ENCODE results near the gene PDPR.
"Not testable (repeated sequence)": the region's sequence is repeated elsewhere in the genome, so short reads cannot be mapped to it uniquely, and the experiment has no call there.

PDPR gene

DNA sequence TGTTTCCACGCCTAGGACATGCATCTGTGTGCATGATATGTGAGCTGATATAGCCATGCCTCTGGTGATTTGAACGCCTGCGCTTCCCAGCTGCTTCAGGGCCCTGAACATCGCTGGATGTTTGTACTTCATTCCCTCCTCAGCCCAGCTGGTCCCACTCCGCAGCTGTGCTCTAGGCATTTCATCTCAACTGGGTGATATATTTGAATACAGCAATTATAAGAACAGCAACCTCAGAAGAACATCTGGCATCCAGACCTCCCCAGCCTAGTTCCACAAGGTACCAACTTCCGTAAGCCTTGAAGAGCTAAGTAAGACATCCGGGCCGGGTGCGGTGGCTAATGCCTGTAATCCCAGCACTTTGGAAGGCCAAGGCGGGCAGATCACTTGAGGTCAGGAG is 52.6 kb downstream of the PDPR start:
- not testable (repeated sequence) for DNase-seq

GRCh38 chr16:70173212-70173837 is 59.2 kb downstream of the PDPR start, which contains the start of gene CLEC18C:
TSS of gene CLEC18C (plus strand) at chr16:70173787. CDS start at chr16:70174279, 492 bp downstream.
- not testable (repeated sequence) for DNase-seq

GRCh38 chr16:70173916-70174315 is 59.8 kb downstream of the PDPR start:
- not testable (repeated sequence) for DNase-seq

GRCh38 chr16:70174387-70174932 is 60.3 kb downstream of the PDPR start:
- not testable (repeated sequence) for DNase-seq

DNA sequence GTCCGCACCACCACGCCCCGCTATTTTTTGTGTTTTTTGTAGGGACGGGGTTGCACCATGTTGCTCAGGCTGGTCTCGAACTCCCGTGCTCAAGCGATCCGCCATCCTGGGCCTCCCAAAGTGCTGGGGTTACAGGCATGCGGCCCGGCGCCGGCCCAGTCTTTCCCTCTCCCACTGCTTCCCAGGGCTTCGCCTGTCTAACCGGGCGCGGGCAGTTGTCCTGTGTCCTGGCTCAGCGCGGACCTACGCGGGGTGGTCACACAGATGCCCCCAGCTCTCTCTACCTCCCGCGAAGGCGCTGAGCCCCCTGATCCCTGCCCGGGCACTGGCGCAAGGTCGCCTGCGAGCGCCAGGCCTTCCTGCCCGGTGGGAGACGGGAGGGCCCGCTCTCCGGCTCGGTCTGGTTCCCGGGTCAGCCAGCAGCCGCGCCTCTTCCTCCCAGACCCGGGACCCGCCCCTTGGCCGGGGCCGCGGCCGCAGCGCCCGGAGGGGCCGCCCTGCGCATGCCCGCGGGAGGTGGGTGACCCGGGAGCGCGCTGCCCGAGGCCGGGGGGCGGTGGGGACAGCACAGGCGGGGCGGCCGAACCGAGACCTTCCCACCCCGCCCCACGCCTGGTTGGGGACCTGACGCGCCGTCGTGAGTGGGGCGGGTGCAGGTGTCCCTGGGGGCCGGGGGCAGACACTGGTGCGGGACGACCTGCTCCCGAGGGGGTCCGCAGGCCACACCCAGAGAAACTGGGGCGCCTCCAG is 73.9 kb downstream of the PDPR start:
- DNase-seq, result not testable (repeated sequence)

GRCh38 chr16:70188608-70188915 is 74.4 kb downstream of the PDPR start:
- DNase-seq, result not testable (repeated sequence)

DNA sequence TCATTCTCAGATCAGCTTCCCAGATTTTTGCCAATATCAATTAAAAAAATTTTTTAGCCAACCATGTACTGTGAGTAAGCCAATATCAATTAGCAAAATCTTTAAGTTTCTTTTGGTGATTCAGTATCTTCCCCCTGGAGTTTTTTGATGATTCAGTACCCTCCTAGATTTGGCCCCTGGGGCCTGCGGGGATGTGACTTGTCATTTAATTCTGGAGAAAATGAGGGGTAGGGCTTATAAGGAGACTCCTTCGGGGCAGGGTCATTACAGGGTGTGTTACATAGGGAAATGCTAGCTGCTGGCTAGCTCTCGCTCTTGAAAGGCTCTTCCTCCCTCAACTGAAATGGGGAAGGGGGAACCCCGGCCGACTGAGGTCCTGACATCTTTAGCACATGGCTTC is 76.4 kb downstream of the PDPR start:
- not testable (repeated sequence) for DNase-seq

DNA sequence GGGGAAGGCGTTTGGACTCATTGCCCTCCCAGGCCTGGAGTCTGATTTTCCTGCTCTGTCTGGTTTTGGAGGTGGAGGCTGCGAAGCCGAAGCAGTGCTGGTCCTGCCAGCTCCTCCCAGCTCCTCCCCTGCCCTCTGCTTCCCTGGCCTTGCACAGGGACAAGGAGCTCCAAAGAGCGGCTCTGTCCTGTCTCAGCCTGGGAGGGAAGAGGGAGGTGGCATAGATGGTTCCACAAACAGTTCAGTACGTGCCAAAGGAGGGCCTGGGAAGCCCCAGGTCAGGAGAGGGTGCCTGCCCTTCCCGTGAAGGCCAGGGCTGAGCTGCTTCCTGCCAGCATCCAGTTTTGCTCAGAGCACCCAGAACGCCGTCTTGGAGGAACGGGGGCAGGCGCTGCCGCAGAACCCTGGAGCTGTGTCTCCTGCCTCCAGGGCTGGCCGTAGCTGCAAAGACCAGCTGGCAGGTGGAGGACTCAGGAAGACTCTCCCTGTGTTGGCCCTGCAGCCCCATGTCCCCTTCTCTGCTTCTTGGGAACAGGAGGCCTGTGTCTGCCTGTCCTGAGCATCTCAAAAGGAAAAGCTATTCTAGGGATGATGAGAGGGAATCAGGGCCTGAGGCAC is 82.7 kb downstream of the PDPR start:
- not testable (repeated sequence) for DNase-seq

DNA sequence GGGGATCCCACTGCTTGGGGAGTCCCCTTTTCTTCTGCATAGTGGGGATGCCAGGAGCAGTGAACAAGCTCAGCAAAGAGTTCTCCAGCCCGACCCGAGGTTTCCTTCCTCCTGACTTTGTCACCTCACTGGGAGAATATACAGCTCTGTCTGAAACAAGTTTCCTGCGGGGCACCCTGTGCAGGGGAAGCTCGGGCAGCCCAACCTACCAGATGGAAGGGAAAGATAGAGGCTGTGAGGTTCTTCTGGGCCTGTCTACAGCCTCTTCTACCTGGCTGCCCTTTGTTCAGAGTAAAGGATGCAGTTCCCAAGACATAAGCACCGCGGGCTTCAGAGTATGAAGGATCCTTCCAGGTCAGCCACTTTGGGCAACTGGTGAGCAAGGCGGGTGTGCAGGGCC is 83.5 kb downstream of the PDPR start:
- DNase-seq, result not testable (repeated sequence)

DNA sequence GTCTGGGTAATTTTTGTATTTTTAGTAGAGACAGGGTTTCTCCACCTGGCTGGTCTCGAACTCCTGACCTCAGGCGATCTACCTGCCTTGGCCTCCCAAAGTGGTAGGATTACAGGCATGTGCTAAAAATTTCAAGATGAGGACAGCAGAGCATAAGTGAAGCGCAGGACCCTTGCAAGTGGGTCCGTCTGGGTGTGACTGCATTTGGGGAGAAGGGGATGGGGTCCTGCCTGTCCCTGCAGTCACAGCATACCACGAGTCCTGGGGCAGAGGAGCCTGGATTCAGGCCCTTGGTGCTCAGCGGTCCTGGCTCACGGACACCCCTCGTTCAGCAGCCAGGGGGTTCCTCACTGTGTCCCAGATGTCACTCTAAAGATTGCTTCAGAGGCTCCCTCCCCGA is 84.1 kb downstream of the PDPR start:
- DNase-seq, result not testable (repeated sequence)

DNA sequence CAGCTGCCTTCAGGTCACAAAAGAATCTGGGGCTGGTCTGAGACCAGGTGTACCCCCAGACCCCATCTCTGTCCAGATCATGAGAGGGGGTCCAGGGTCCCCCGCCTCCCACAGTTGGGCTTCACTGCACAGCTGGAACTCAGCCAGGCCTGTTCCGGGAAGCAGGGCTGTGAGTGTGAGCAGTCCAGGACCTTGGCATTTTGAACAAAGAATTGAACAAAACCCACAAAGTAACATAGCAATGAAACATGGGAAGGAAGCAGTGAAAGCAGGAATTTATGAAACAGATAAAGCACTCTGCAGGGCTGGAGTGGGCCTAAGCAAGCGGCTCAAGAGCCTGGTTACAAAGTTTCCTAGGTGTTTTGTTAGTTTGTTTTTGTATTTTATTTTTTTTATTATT is 84.5 kb downstream of the PDPR start:
- not testable (repeated sequence) for DNase-seq

DNA sequence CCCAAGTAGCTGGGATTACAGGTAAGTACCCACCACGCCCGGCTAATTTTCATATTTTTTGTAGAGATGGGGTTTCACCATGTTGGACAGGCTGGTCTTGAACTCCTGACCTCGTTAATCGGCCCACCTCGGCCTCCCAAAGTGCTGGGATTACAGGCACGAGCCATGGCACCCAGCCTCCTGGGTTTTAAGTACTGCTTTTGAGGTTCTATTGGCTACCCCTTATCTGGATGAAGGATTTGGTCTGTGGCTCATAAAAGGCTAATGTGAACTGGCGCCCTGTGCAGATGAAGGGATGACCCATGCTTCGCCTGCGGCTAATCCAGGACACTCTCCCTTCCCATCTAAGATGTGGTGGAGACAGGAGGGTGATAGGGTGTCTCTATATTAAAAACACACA is 85.0 kb downstream of the PDPR start:
- not testable (repeated sequence) for DNase-seq

GRCh38 chr16:70200063-70200462 is 85.9 kb downstream of the PDPR start:
- not testable (repeated sequence) for DNase-seq

DNA sequence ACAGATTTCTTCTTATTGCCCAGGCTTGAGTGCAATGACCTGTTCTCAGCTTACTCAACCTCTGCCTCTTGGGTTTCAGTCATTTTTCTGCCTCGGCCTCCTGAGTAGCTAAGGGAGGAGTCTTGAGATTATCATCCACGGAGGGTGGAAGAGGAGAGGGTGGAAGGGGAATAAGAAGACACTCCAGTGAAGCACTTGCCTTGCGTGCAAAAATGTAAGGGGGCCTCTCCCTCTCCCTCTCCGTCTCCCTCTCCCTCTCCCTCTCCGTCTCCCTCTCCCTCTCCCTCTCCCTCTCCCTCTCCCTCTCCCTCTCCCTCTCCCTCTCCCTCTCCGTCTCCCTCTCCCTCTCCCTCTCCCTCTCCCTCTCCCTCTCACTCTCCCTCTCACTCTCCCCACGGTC is 89.4 kb downstream of the PDPR start:
- not testable (repeated sequence) for DNase-seq

DNA sequence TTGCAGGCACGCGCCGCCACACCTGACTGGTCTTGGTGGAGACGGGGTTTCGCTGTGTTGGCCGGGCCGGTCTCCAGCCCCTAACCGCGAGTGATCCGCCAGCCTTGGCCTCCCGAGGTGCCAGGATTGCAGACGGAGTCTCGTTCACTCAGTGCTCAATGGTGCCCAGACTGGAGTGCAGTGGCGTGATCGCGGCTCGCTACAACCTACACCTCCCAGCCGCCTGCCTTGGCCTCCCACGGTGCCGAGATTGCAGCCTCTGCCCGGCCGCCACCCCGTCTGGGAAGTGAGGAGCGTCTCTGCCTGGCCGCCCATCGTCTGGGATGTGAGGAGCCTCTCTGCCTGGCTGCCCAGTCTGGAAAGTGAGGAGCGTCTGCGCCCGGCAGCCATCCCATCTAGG is 89.9 kb downstream of the PDPR start:
- DNase-seq, result not testable (repeated sequence)

DNA sequence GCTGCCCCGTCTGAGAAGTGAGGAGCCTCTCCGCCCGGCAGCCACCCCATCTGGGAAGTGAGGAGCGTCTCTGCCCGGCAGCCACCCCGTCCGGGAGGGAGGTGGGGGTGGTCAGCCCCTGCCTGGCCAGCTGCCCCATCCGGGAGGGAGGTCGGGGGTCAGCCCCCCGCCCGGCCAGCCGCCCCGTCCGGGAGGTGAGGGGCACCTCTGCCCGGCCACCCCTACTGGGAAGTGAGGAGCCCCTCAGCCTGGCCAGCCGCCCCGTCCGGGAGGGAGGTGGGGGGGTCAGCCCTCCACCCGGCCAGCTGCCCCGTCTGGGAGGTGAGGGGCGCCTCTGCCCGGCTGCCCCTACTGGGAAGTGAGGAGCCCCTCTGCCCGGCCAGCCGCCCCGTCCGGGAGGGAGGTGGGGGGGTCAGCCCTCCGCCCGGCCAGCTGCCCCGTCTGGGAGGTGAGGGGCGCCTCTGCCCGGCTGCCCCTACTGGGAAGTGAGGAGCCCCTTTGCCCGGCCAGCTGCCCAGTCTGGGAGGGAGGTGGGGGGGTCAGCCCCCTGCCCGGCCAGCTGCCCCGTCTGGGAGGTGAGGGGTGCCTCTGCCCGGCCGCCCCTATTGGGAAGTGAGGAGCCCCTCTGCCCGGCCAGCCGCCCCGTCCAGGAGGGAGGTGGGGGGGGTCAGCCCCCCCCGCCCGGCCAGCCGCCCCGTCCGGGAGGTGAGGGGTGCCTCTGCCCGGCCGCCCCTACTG is 90.7 kb downstream of the PDPR start:
- not testable (repeated sequence) for DNase-seq

DNA sequence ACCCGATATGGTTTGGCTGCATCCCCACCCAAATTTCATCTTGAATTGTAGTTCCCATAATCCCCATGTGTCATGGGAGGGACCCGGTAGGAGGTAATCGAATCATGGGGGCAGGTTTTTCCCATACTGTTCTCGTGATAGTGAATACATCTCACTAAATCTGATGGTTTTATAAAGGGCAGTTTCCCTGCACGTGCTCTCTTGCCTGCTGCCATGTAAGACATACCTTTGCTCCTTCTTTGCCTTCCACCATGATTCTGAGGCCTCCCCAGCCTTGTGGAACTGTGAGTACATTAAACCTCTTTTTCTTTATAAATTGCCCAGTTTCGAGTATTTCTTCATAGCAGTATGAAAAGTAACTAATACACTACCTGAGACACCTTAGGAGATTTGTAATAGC is 92.2 kb downstream of the PDPR start:
- DNase-seq, result not testable (repeated sequence)
